GM12878 (cell line): Measurements from ENCODE around the gene TMEM252.

ENCODE experiments used
- DPF2 ChIP-seq: fragments of 450-650 bp; IDR thresholded peaks from 2 replicates; pipeline ENCODE4 v1.6.1; 2017; ENCODE audit warnings: mild to moderate bottlenecking
- ESRRA ChIP-seq: IDR thresholded peaks from 2 replicates; pipeline ENCODE4 v1.6.1; 2012; ENCODE audit warnings: mild to moderate bottlenecking, low read length, improper control_type of control experiment
- POLR2AphosphoS5 ChIP-seq: IDR thresholded peaks from 2 replicates; pipeline ENCODE4 v1.6.1; 2011; ENCODE audit warnings: mild to moderate bottlenecking, low read length, inconsistent platforms
- SUZ12 ChIP-seq: fragments of 200-600 bp; sonication (generic); IDR thresholded peaks from one replicate; pipeline ENCODE4 v1.6.1; 2018; ENCODE audit warnings: antibody characterized with exemption, mild to moderate bottlenecking; ENCODE audit not compliant: unreplicated experiment
- TAF1 ChIP-seq: IDR thresholded peaks from 2 replicates; pipeline ENCODE4 v1.6.1; 2011; ENCODE audit warnings: mild to moderate bottlenecking, low read depth, low read length, borderline replicate concordance
- TCF12 ChIP-seq: IDR thresholded peaks from 2 replicates; pipeline ENCODE4 v1.6.1; 2011; ENCODE audit warnings: low read depth, mild to moderate bottlenecking, low read length
- YY1 ChIP-seq: IDR thresholded peaks from 2 replicates; pipeline ENCODE4 v1.6.1; 2011; ENCODE audit warnings: low read depth, mild to moderate bottlenecking, low read length
- TF ChIP-seq, protein P1 (sequence below), 3 experiments: IDR thresholded peaks in 2 of 3; conservative IDR thresholded peaks in 1 of 3; 2 replicates each; pipeline ENCODE4 v1.5.1; 2011; ENCODE audit warnings: low read depth in 3 of 3, low read length in 3 of 3, mild to moderate bottlenecking in 3 of 3, control low read depth in 2 of 3, moderate library complexity in 2 of 3, inconsistent platforms in 1 of 3, mixed read lengths in 1 of 3; ENCODE audit not compliant: control insufficient read depth in 2 of 3, insufficient read depth in 1 of 3; ENCODE audit errors: extremely low read depth in 1 of 3

DNA sequence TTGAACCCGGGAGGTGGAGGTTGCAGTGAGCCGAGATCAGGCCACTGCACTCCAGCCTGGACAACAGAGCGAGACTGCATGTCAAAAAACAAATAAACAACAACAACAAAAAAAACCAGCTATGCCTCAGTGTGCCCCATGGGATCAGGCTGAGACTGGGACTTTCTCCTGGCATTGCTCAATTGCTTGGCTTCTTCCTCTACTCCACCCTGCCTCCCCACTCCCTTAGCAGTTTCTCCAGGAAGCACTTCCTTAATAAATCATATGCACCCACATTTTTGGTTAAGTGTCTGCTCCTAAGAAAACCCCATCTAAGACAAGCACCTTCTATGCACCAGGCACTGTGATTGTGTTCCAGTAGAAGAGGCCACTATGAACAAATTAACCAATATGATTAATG, 41.0 kb upstream of the TMEM252 start:
- TF ChIP-seq YY1 (no peak), DPF2 (no peak), TCF12 (no peak), ESRRA (no peak), TAF1 (no peak), SUZ12 (no peak), POLR2AphosphoS5 (no peak)
- TF ChIP-seq, protein P1, sequence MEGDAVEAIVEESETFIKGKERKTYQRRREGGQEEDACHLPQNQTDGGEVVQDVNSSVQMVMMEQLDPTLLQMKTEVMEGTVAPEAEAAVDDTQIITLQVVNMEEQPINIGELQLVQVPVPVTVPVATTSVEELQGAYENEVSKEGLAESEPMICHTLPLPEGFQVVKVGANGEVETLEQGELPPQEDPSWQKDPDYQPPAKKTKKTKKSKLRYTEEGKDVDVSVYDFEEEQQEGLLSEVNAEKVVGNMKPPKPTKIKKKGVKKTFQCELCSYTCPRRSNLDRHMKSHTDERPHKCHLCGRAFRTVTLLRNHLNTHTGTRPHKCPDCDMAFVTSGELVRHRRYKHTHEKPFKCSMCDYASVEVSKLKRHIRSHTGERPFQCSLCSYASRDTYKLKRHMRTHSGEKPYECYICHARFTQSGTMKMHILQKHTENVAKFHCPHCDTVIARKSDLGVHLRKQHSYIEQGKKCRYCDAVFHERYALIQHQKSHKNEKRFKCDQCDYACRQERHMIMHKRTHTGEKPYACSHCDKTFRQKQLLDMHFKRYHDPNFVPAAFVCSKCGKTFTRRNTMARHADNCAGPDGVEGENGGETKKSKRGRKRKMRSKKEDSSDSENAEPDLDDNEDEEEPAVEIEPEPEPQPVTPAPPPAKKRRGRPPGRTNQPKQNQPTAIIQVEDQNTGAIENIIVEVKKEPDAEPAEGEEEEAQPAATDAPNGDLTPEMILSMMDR (IDR thresholded peaks at IDR 0.05 in 2 of 3, conservative IDR thresholded peaks at IDR 0.05 in 1 of 3; ENCODE audit: control insufficient read depth in 2 of 3, extremely low read depth in 1 of 3, insufficient read depth in 1 of 3, low read depth in 3 of 3, low read length in 3 of 3) = no peak
